Activated T-cell treated with anti-CD3 and anti-CD28 coated beads, Interleukin-2, amount 50 U/mL, for 24 hours (primary cell): ENCODE data around the gene MXI1.
"Not testable (repeated sequence)": the region's sequence is repeated elsewhere in the genome, so short reads cannot be mapped to it uniquely, and the experiment has no call there.

Experiments
- DNase-seq: peaks from one replicate; pipeline ENCODE4 v3.0.0-alpha.2; 2020
- H3K27ac Mint-ChIP-seq: 2 replicates; pipeline ENCODE4 v1.8.0; 2020; ENCODE audit warnings: mild to moderate bottlenecking, mixed read lengths
- H3K27me3 Mint-ChIP-seq: 2 replicates; pipeline ENCODE4 v1.8.0; 2020; ENCODE audit warnings: mixed read lengths
- H3K36me3 Mint-ChIP-seq: 2 replicates; pipeline ENCODE4 v1.8.0; 2020; ENCODE audit warnings: low read depth, mixed read lengths
- H3K4me1 Mint-ChIP-seq: 2 replicates; pipeline ENCODE4 v1.8.0; 2020; ENCODE audit warnings: low read depth, mixed read lengths
- H3K4me3 Mint-ChIP-seq: 2 replicates; pipeline ENCODE4 v1.8.0; 2020; ENCODE audit warnings: mild to moderate bottlenecking, moderate library complexity, mixed read lengths
- H3K9me3 Mint-ChIP-seq: 2 replicates; pipeline ENCODE4 v1.8.0; 2020; ENCODE audit warnings: mixed read lengths

MXI1 gene

DNA sequence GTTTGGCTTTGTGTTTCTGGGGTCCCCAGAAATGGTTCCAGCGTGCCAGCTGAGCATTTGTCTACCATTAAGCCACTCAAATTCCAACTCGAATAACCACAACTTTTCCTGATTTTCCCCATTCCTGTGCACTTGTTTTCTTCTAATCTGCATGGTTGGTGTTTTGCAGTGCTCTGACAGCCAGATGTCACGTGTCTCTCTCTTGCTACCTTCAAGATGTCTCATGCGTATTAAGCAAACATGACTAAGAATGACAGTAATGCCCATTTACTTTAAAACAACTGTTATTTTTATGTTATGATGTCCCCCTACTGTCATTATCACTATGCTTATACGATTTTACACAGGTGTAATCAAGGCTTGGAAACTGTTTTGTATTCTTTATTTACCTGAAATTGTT is 35.2 kb upstream of the MXI1 start:
- Mint-ChIP-seq H3K4me3 (no peak overlapping the region), H3K9me3 (no peaks in the 10 kb centered on the region), H3K36me3 (no peaks in the 10 kb centered on the region), H3K27me3 (peaks cover 75% of the 10 kb centered on the region), H3K27ac (no peak overlapping the region), H3K4me1 (peaks cover 24% of the 10 kb centered on the region)
- DNase-seq: no peak

GRCh38 chr10:110174201-110174600 is 33.2 kb upstream of the MXI1 start:
- H3K9me3 Mint-ChIP-seq: no peaks in the 10 kb centered on the region
- H3K36me3 Mint-ChIP-seq: no peaks in the 10 kb centered on the region
- H3K27ac Mint-ChIP-seq: no peak overlapping the region
- H3K27me3 Mint-ChIP-seq: peaks cover 71% of the 10 kb centered on the region
- H3K4me3 Mint-ChIP-seq: no peak overlapping the region
- DNase-seq: no peak
- H3K4me1 Mint-ChIP-seq: peaks cover 13% of the 10 kb centered on the region

- Mint-ChIP-seq H3K27me3 (peaks cover 69% of the 10 kb centered on the region), H3K27ac (no peak overlapping the region)
These were observed 32.6 kb upstream of the MXI1 start for GRCh38 chr10:110174816-110175215.

DNA sequence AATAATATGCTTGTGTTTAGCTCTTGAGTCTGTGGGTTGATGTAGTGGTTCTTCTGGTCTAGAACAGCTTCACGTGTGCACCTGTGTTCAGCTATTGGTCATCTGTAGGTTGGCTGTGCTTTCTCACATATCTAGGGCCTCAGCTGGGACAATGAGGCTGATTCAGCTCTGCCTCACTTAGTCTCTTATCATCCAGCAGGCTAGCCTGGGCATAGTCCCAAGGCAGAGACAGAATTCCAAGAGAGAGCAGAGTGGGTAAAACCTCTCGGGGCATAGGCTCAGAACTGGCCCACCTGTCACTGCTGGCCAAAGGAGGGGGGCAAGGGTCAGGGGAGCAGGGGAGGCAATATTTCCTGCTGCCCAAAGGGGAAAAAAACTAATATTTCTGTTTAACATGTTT is 32.0 kb upstream of the MXI1 start:
- peaks cover 9% of the 10 kb centered on the region for H3K4me1 Mint-ChIP-seq
- H3K27ac Mint-ChIP-seq: no peak overlapping the region
- H3K9me3 Mint-ChIP-seq: no peaks in the 10 kb centered on the region
- no peaks in the 10 kb centered on the region for H3K36me3 Mint-ChIP-seq
- peaks cover 65% of the 10 kb centered on the region for H3K27me3 Mint-ChIP-seq
- no peak for DNase-seq
- no peak overlapping the region for H3K4me3 Mint-ChIP-seq

More at GRCh38 chr10:110174816-110175215, 32.6 kb upstream of the MXI1 start:
- H3K4me1 Mint-ChIP-seq: peaks cover 11% of the 10 kb centered on the region
- H3K4me3 Mint-ChIP-seq: no peak overlapping the region
- no peaks in the 10 kb centered on the region for H3K9me3 Mint-ChIP-seq
- DNase-seq: no peak
- H3K36me3 Mint-ChIP-seq: no peaks in the 10 kb centered on the region

GRCh38 chr10:110176141-110177030 is 31.0 kb upstream of the MXI1 start:
- Mint-ChIP-seq H3K36me3 (no peaks in the 10 kb centered on the region), H3K27me3 (peaks cover 55% of the 10 kb centered on the region), H3K27ac (no peak overlapping the region), H3K4me3 (no peak overlapping the region), H3K9me3 (no peaks in the 10 kb centered on the region), H3K4me1 (peaks cover 3% of the 10 kb centered on the region)
- no peak for DNase-seq

DNA sequence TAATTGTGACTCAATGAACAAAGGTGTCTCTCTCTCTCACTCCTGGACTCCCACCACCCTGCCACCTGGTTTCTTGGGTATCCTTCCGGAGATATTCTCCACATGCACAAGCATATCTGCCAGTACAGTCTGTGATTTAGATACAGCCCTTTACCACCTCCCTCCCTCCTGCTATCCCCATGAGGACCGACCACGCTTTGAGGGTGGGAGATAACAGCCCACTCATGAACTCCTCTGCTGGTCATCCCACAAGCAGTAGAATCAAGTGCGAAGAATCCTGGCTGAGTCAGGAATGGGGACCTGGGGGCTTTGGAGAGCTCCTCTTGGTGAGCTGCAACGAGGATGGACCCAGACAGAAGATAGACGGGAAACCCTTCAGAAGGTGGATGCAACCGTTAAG is 28.2 kb upstream of the MXI1 start:
- H3K27ac Mint-ChIP-seq: no peak overlapping the region
- H3K4me1 Mint-ChIP-seq: peaks cover 3% of the 10 kb centered on the region
- DNase-seq: no peak
- peaks cover 40% of the 10 kb centered on the region for H3K27me3 Mint-ChIP-seq
- no peaks in the 10 kb centered on the region for H3K36me3 Mint-ChIP-seq
- H3K9me3 Mint-ChIP-seq: no peaks in the 10 kb centered on the region
- H3K4me3 Mint-ChIP-seq: no peak overlapping the region

GRCh38 chr10:110181451-110181850 is 26.0 kb upstream of the MXI1 start:
- Mint-ChIP-seq H3K27me3 (peaks cover 24% of the 10 kb centered on the region), H3K4me3 (no peak overlapping the region), H3K27ac (no peak overlapping the region), H3K4me1 (peaks cover under 1% of the 10 kb centered on the region), H3K36me3 (no peaks in the 10 kb centered on the region), H3K9me3 (no peaks in the 10 kb centered on the region)
- DNase-seq: no peak

DNA sequence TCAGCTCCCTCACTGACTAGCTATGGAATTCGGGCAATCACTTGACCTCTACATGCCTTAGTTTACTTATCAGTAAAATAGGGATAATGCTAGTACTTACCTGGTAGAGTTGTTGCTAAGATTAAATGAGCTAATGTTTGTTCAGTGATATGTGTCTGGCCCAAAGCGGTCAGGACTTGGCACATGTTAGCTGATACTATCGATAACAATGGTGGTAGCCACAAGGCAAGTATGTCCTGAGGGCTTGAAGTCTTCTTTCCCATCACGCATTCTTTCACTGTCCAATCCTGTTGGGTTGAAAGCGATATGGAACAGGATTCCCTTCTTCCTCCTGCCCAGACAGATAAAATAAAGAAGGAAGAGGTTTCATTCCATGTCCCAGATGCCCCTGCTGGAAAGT is 25.5 kb upstream of the MXI1 start:
- Mint-ChIP-seq H3K4me1 (no peaks in the 10 kb centered on the region), H3K9me3 (no peaks in the 10 kb centered on the region), H3K4me3 (no peak overlapping the region), H3K36me3 (no peaks in the 10 kb centered on the region), H3K27ac (no peak overlapping the region), H3K27me3 (peaks cover 21% of the 10 kb centered on the region)
- no peak for DNase-seq

GRCh38 chr10:110184398-110184797 is 23.0 kb upstream of the MXI1 start:
- no peaks in the 10 kb centered on the region for H3K4me1 Mint-ChIP-seq
- no peak for DNase-seq
- H3K27ac Mint-ChIP-seq: no peak overlapping the region
- no peaks in the 10 kb centered on the region for H3K36me3 Mint-ChIP-seq
- H3K9me3 Mint-ChIP-seq: no peaks in the 10 kb centered on the region
- no peak overlapping the region for H3K4me3 Mint-ChIP-seq
- H3K27me3 Mint-ChIP-seq: peaks cover 5% of the 10 kb centered on the region

- DNase-seq, H3K4me3 Mint-ChIP-seq, H3K36me3 Mint-ChIP-seq, H3K27ac Mint-ChIP-seq, H3K9me3 Mint-ChIP-seq, H3K4me1 Mint-ChIP-seq, H3K27me3 Mint-ChIP-seq: not testable (repeated sequence)
These were observed 21.7 kb upstream of the MXI1 start for GRCh38 chr10:110185646-110186182.

DNA sequence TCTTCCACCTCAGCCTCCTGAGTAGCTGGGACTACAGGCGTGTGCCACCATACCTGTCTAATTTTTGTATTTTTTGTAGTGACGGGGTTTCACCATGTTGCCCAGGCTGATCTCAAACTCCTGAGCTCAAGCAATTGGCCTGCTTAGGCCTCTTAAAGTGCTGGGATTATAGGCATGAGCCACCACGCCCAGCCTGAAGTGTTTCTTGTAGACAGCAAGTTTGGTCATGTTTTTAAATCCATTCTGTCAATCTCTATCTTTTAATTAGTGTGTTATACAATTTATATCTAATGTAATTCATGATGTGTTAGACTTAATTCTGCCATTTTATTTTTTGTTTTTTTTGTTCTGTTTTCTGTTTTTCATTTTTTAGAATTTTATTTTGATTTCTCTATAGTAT is 17.2 kb upstream of the MXI1 start:
- no peaks in the 10 kb centered on the region for H3K4me1 Mint-ChIP-seq
- peaks cover 28% of the 10 kb centered on the region for H3K27me3 Mint-ChIP-seq
- no peak overlapping the region for H3K27ac Mint-ChIP-seq
- H3K36me3 Mint-ChIP-seq: no peaks in the 10 kb centered on the region
- no peak overlapping the region for H3K4me3 Mint-ChIP-seq
- H3K9me3 Mint-ChIP-seq: no peaks in the 10 kb centered on the region
- DNase-seq: no peak

DNA sequence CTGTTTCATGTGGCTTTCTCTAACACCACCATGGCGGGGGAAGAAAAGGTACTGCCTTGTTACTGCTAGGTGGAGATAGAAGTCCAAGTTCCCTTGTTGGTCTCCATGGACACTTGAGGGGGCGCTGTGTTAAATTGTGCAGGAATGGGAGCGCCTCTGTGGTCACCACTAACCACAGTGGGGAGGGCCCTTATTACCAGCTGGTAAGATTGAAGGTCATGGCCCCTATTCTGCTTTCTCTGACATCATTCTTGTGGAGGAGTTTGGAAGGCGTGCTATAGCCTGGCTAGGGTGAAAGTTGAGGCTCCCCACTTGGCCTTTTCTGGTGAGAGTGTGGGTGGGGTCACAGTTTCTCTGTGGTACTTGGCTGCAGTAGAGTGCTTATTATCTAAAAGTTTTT is 14.9 kb upstream of the MXI1 start:
- no peaks in the 10 kb centered on the region for H3K9me3 Mint-ChIP-seq
- H3K4me3 Mint-ChIP-seq: no peak overlapping the region
- H3K4me1 Mint-ChIP-seq: no peaks in the 10 kb centered on the region
- H3K27ac Mint-ChIP-seq: no peak overlapping the region
- H3K27me3 Mint-ChIP-seq: peaks cover 34% of the 10 kb centered on the region
- no peaks in the 10 kb centered on the region for H3K36me3 Mint-ChIP-seq
- no peak for DNase-seq

GRCh38 chr10:110200503-110200902 is 6.9 kb upstream of the MXI1 start:
- DNase-seq: no peak
- peaks cover 1% of the 10 kb centered on the region for H3K4me1 Mint-ChIP-seq
- H3K36me3 Mint-ChIP-seq: no peaks in the 10 kb centered on the region
- H3K27me3 Mint-ChIP-seq: peaks cover 14% of the 10 kb centered on the region
- H3K9me3 Mint-ChIP-seq: no peaks in the 10 kb centered on the region
- H3K27ac Mint-ChIP-seq: no peak overlapping the region
- no peak overlapping the region for H3K4me3 Mint-ChIP-seq

GRCh38 chr10:110201046-110201445 is 6.4 kb upstream of the MXI1 start:
- H3K4me3 Mint-ChIP-seq, DNase-seq, H3K27me3 Mint-ChIP-seq, H3K36me3 Mint-ChIP-seq, H3K9me3 Mint-ChIP-seq, H3K27ac Mint-ChIP-seq, H3K4me1 Mint-ChIP-seq: not testable (repeated sequence)
